Activated CD4-positive, alpha-beta T cell treated with anti-CD3 and anti-CD28 coated beads, Interleukin-2, amount 50 U/mL, for 4 hours (primary cell): ENCODE data around the gene KCNH6.
A peak's percentile ranks its signal among the peaks of the same experiment; 100 is the strongest.

Source experiments
- DNase-seq, 2 experiments: peaks; one replicate each; pipeline ENCODE4 v3.0.0-alpha.2; 2020

The KCNH6 gene

GRCh38 chr17:63534816-63535455, 11.8 kb downstream of the KCNH6 start:
- no peak for DNase-seq

- DNase-seq = no peak
Observed at GRCh38 chr17:63535640-63536039, 12.5 kb downstream of the KCNH6 start.

- no peak for DNase-seq
Observed at GRCh38 chr17:63537001-63537400, 13.8 kb downstream of the KCNH6 start.

GRCh38 chr17:63537991-63538692, 15.0 kb downstream of the KCNH6 start:
- no peak for DNase-seq

- no peak for DNase-seq
Observed at GRCh38 chr17:63538693-63539595, 15.8 kb downstream of the KCNH6 start.

- no peak for DNase-seq
Observed at GRCh38 chr17:63540590-63540989, 17.4 kb downstream of the KCNH6 start.

GRCh38 chr17:63542218-63542545, 19.0 kb downstream of the KCNH6 start:
- no peak for DNase-seq

- DNase-seq = no peak
Observed at GRCh38 chr17:63542942-63543821, 20.0 kb downstream of the KCNH6 start.

GRCh38 chr17:63543822-63544420, 20.8 kb downstream of the KCNH6 start:
- no peak for DNase-seq

GRCh38 chr17:63544467-63545301, 21.5 kb downstream of the KCNH6 start:
- no peak for DNase-seq

- no peak for DNase-seq
Observed at GRCh38 chr17:63546308-63547082, 23.3 kb downstream of the KCNH6 start.

- no peak for DNase-seq
Observed at GRCh38 chr17:63547083-63547523, 23.9 kb downstream of the KCNH6 start.

GRCh38 chr17:63549289-63549945, 26.3 kb downstream of the KCNH6 start:
- DNase-seq = no peak

- DNase-seq = peak; percentile 100
Observed at GRCh38 chr17:63549946-63550816, 27.0 kb downstream of the KCNH6 start, which contains the start of gene DCAF7. TSS of gene DCAF7 (plus strand) at chr17:63550477. CDS start at chr17:63550678, 201 bp downstream.

- DNase-seq = no peak
Observed at GRCh38 chr17:63550817-63551639, 27.9 kb downstream of the KCNH6 start.

- no peak for DNase-seq
Observed at GRCh38 chr17:63552211-63552610, 29.1 kb downstream of the KCNH6 start.

GRCh38 chr17:63555500-63556156, 32.5 kb downstream of the KCNH6 start:
- DNase-seq = no peak
